B cell (primary cell): ENCODE results near the gene LYRM7.

Experiments used
- CTCF ChIP-seq: fragments of 200-600 bp; IDR thresholded peaks from one replicate; pipeline ENCODE4 v1.8.0; 2022; ENCODE audit warnings: antibody characterized with exemption, mild to moderate bottlenecking
- EZH2 ChIP-seq: IDR thresholded peaks from 2 replicates; pipeline ENCODE4 v1.6.1; 2012; ENCODE audit warnings: borderline replicate concordance, low read depth, mild to moderate bottlenecking, moderate library complexity, low read length; ENCODE audit not compliant: insufficient read depth, poor library complexity, severe bottlenecking

- TF ChIP-seq CTCF = no peak
- TF ChIP-seq EZH2 = no peak
These were observed 27.6 kb upstream of the LYRM7 start for GRCh38 chr5:131142970-131143617.
